ENCODE measurements around the gene DLL3. TPM values are rescaled to one million over a fixed set of nuclear protein-coding genes. Genes with fewer than 3 reads are reported as not detected.

Gene DLL3
- total and polyA plus RNA-seq, 2 experiments from 2014 or later: 9.8 to 15.6 TPM

DNA sequence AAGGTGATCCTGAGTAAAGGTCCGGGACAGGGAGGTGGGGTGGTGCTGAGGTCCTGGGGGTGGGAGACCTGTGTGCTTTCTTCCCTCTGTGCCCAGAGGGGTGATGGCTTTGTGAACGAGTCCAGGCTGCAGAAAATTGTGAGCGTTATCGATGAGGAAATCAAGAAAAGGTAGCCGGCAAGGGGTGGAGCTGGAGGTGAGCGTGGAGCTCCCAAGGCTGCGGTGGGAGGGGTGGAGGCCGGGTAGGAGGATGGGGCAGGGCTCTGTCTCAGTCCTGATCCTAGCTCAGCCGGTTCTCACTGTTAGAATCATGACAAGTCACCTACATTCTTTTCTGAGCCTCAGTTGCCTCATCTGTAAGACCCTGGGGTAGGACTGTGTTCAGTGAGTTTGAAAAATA is 20.2 kb downstream of the DLL3 start (continued):
- no peak for TF ChIP-seq POLR2AphosphoS5 (IDR thresholded peaks at IDR 0.05; ENCODE audit: low read depth)
- no peak for TF ChIP-seq STAT1 (IDR thresholded peaks at IDR 0.05; ENCODE audit: unreplicated experiment)
- TF ChIP-seq, protein P1, sequence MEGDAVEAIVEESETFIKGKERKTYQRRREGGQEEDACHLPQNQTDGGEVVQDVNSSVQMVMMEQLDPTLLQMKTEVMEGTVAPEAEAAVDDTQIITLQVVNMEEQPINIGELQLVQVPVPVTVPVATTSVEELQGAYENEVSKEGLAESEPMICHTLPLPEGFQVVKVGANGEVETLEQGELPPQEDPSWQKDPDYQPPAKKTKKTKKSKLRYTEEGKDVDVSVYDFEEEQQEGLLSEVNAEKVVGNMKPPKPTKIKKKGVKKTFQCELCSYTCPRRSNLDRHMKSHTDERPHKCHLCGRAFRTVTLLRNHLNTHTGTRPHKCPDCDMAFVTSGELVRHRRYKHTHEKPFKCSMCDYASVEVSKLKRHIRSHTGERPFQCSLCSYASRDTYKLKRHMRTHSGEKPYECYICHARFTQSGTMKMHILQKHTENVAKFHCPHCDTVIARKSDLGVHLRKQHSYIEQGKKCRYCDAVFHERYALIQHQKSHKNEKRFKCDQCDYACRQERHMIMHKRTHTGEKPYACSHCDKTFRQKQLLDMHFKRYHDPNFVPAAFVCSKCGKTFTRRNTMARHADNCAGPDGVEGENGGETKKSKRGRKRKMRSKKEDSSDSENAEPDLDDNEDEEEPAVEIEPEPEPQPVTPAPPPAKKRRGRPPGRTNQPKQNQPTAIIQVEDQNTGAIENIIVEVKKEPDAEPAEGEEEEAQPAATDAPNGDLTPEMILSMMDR (conservative IDR thresholded peaks at IDR 0.05; ENCODE audit: low read depth in 2 of 2): no peak
- TF ChIP-seq EZH2phosphoT487 (IDR thresholded peaks at IDR 0.05; ENCODE audit: unreplicated experiment): no peak
- TF ChIP-seq REST (IDR thresholded peaks at IDR 0.05; ENCODE audit: unreplicated experiment): no peak
- TF ChIP-seq, protein P2, sequence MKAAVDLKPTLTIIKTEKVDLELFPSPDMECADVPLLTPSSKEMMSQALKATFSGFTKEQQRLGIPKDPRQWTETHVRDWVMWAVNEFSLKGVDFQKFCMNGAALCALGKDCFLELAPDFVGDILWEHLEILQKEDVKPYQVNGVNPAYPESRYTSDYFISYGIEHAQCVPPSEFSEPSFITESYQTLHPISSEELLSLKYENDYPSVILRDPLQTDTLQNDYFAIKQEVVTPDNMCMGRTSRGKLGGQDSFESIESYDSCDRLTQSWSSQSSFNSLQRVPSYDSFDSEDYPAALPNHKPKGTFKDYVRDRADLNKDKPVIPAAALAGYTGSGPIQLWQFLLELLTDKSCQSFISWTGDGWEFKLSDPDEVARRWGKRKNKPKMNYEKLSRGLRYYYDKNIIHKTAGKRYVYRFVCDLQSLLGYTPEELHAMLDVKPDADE (IDR thresholded peaks at IDR 0.05): no peak
- no peak for TF ChIP-seq EZH2 (IDR thresholded peaks at IDR 0.05; ENCODE audit: low read depth, unreplicated experiment)

DNA sequence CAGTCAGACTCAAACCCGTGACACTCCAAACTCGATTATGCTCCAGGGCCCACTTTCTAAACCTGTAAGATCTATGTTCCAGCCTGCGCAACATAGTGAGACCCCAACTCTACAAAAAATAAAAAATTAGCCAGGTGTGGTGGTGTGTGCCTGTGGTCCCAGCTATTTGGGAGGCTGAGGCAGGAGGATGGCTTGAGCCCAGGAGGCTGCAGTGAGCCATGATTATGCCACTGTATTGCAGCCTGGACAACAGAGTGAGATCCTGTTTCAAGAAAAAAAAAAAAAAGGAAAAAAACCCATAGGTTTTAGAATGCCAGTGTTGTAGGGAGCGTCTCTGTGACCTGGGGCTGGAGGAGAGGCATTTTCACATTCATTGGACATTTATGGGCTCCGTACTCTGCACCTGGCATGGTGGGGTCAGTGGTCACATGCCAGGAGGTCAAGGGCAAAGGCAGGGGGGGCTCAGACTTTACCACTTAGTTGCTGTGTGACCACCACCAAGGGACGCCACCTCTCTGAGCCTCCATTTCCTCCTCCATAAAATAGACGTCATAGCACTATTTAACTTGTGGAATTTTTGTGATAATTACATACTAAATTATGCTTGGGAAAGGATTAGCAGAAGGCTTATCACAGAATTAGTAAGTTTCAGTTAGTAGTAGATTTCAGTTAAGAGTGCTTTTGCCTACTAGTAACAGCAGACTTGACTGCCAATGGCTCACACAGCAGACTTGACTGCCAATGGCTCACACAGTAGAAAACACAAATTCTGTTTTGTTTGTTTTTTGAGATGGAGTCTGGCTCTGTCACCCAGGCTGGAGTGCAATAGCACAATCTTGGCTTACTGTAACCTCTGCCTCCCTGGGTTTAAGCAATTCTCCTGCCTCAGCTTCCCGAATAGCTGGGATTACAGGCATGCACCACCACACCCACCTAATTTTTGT is 22.1 kb downstream of the DLL3 start:
- DNase-seq (ENCODE audit: low spot score) (no peak), ATAC-seq (no peak)
- no peaks in the 10 kb centered on the region; the same call in 1 of the 2 replicates for H3K36me3 ChIP-seq (ENCODE audit: insufficient read depth)
- H3K4me1 ChIP-seq (ENCODE audit: insufficient read depth): peaks cover 15% of the 10 kb centered on the region; the same call in 1 of the 2 replicates
- H3K4me2 ChIP-seq: no peak overlapping the region
- H2AFZ ChIP-seq: no peak overlapping the region
- H3K27me3 ChIP-seq (ENCODE audit: insufficient read depth): no peaks in the 10 kb centered on the region
- H4K20me1 ChIP-seq (replicated peaks; ENCODE audit: insufficient read depth): peaks cover 11% of the 10 kb centered on the region; the same call in 1 of the 2 replicates
- Mint-ChIP-seq H3K4me1 (peaks cover 25% of the 10 kb centered on the region), H3K9me3 (peaks cover 9% of the 10 kb centered on the region), H3K4me3 (no peak overlapping the region), H3K36me3 (ENCODE audit: low read depth) (peaks cover 42% of the 10 kb centered on the region), H3K27me3 (ENCODE audit: insufficient read depth, low read depth, poor library complexity) (peaks cover 15% of the 10 kb centered on the region), H3K27ac (no peak overlapping the region)
- no peak for TF ChIP-seq REST (IDR thresholded peaks at IDR 0.05; ENCODE audit: unreplicated experiment)
- TF ChIP-seq EZH2 (IDR thresholded peaks at IDR 0.05; ENCODE audit: low read depth, unreplicated experiment): no peak
- TF ChIP-seq, protein P2 (IDR thresholded peaks at IDR 0.05): no peak
- no peak for TF ChIP-seq NANOG (IDR thresholded peaks at IDR 0.05; ENCODE audit: borderline replicate concordance)
- H3F3A ChIP-seq (replicated peaks; ENCODE audit: low read depth): 0 out of 2 replicates have a peak, but pooled peaks cover 3% of the 10 kb centered on the region
- H3K79me2 ChIP-seq (replicated peaks; ENCODE audit: insufficient read depth): peaks cover 16% of the 10 kb centered on the region
- no peaks in the 10 kb centered on the region for H3K9me2 ChIP-seq (ENCODE audit: insufficient read depth)
- H3K4me3 ChIP-seq: no peak overlapping the region
- H3K27ac ChIP-seq (ENCODE audit: low read depth): no peak overlapping the region
